NT2/D1 (cell line): ENCODE data around the gene FBXO10.

Experiments
- SUZ12 ChIP-seq: IDR thresholded peaks from 2 replicates; pipeline ENCODE4 v1.6.1; 2011; ENCODE audit not compliant: insufficient read length, insufficient read depth; ENCODE audit errors: extremely low read depth
- YY1 ChIP-seq: IDR thresholded peaks from 2 replicates; pipeline ENCODE4 v1.6.1; 2011; ENCODE audit not compliant: insufficient read length, insufficient read depth
- ZNF274 ChIP-seq: IDR thresholded peaks from 2 replicates; pipeline ENCODE4 v1.6.1; 2011; ENCODE audit warnings: mild to moderate bottlenecking, low read depth, low read length

DNA sequence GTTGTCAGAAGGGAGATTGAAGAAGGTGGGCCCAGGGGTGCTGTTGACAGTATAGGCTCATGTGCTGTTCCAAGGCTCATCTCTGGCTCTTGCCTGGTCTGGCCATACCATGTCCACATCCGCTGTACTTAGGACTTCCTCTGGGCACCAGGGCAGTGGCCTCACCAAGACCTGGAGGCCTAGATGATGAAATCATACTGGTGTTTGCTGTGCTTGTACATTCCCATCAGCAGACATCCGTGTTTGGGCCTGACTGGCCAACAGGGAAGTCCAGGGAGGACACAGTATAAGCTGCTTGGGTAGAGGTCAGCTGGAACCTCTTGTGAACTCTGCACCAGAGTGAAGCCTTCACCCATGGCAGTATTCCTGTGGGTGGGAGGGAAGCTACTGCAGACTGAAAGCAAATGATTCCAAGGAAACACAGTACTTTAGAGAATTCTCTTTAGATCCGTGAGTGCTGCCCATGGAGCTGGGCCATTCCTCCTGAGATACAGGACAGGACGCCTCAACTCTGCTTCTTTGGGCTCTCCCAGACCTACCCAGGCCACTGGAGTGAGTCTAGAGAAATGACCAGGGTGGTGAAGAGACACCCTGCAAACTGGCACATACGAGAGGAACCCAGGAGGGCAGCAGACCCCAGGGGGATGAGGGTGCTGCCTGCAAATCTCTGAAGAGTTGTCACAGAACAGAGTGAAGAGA lies 67.9 kb downstream of the FBXO10 start:
- no peak for TF ChIP-seq SUZ12
- no peak for TF ChIP-seq YY1
- TF ChIP-seq ZNF274, result no peak
